Activated CD4-positive, alpha-beta T cell treated with anti-CD3 and anti-CD28 coated beads for 36 hours (primary cell): ENCODE results near the gene STRADA. TPM values are rescaled to one million over a fixed set of nuclear protein-coding genes. Genes with fewer than 3 reads are reported as not detected.
A peak's percentile ranks its signal among the peaks of the same experiment; 100 is the strongest.

Source experiments
- ATAC-seq: fragments of 200-7000 bp; cut with Tn5 transposase; one replicate; pipeline ENCODE4 v1.10.0; 2021; ENCODE audit warnings: mild to moderate bottlenecking, moderate library complexity
- CTCF ChIA-PET: fragments of 350-600 bp; sonication (Branson Sonifier 250); formaldehyde crosslinking; loops from one replicate; lab custom pipeline; 2021; ENCODE audit warnings: antibody characterized with exemption; lab: Charles Lee
- POLR2A ChIA-PET: fragments of 350-600 bp; sonication (Branson Sonifier 250); formaldehyde crosslinking; loops from one replicate; lab custom pipeline; 2021; ENCODE audit warnings: antibody characterized with exemption, inconsistent platforms; lab: Charles Lee
- DNase-seq: peaks from one replicate; pipeline ENCODE4 v3.0.0-alpha.2; 2020
- H3K27ac Mint-ChIP-seq: one replicate; pipeline ENCODE4 v1.8.0; 2021; ENCODE audit warnings: mixed read lengths
- H3K27me3 Mint-ChIP-seq: one replicate; pipeline ENCODE4 v1.8.0; 2021; ENCODE audit warnings: mixed read lengths
- H3K36me3 Mint-ChIP-seq: one replicate; pipeline ENCODE4 v1.8.0; 2021; ENCODE audit warnings: low read depth, mixed read lengths
- H3K4me1 Mint-ChIP-seq: one replicate; pipeline ENCODE4 v1.8.0; 2021; ENCODE audit warnings: mixed read lengths
- H3K4me3 Mint-ChIP-seq: one replicate; pipeline ENCODE4 v1.8.0; 2021; ENCODE audit warnings: mild to moderate bottlenecking, moderate library complexity, mixed read lengths
- H3K9me3 Mint-ChIP-seq: one replicate; pipeline ENCODE4 v1.8.0; 2021; ENCODE audit warnings: low read depth, mixed read lengths
- intact Hi-C, 2 experiments: fragments of 100-400 bp; cut with DNase I in 1 of 2; cut with micrococcal nuclease in 1 of 2; formaldehyde crosslinking; loops; one replicate each; pipeline versions ENCODE4 v1.14.2 to v1.15.1; 2022 to 2024; cut with DNase I, micrococcal nuclease
- total RNA-seq, 2 experiments: library from RNA; stranded (reverse); gene quantifications; one replicate each; pipeline ENCODE4 v1.2.3, GENCODE V29; 2021

The STRADA gene
- total RNA-seq: 10 to 100 TPM; 51.0 to 53.6 TPM

- ChIA-PET CTCF (interaction anchor here (1.2 to 1.7 kb wide), 7 partner anchors 9 to 335 kb away, joined by 3 to 6 read pairs (median 5); no protein-coding TSS in a partner anchor), POLR2A (interaction anchor here (0.8 to 1.5 kb wide), 5 partner anchors 10 to 86 kb away, joined by 5 to 16 read pairs (median 6); partner anchors contain the start of genes CCDC47 and DDX42)
- H3K36me3 Mint-ChIP-seq: peaks cover 13% of the 10 kb centered on the region
- intact Hi-C loops: loop anchor here (1.0 to 5.0 kb wide), 11 partner anchors 32 to 774 kb away; partner anchors contain the start of genes CCDC47 (in 2 of the 2), FTSJ3 (in 2 of the 2), PSMC5 (in 2 of the 2) and CEP95 (in 1 of the 2)
- peak within 1 kb of the TSS; percentile 95 for H3K27ac Mint-ChIP-seq
- peak; percentile 100 for DNase-seq
- no peaks in the 10 kb centered on the region for H3K9me3 Mint-ChIP-seq
- peak; percentile 94 for ATAC-seq
- no peaks in the 10 kb centered on the region for H3K27me3 Mint-ChIP-seq
- peak within 1 kb of the TSS; percentile 91 for H3K4me3 Mint-ChIP-seq
- peaks cover 29% of the 10 kb centered on the region for H3K4me1 Mint-ChIP-seq
These were observed at the start of gene STRADA for GRCh38 chr17:63741408-63742173. TSS of gene STRADA (minus strand) at chr17:63741799. CDS start at chr17:63728369, 13,430 bp downstream.

GRCh38 chr17:63790057-63790456, 48.5 kb upstream of the STRADA start:
- DNase-seq (no peak), ATAC-seq (no peak)
- no peak overlapping the region for H3K4me3 Mint-ChIP-seq
- H3K27ac Mint-ChIP-seq: no peak overlapping the region
- no peaks in the 10 kb centered on the region for H3K27me3 Mint-ChIP-seq
- ChIA-PET CTCF (interaction anchor here (0.7 to 1.2 kb wide), 5 partner anchors 9 to 156 kb away, joined by 3 read pairs; no protein-coding TSS in a partner anchor), POLR2A (interaction anchor here (0.6 kb wide), 1 partner anchor 13 kb away, joined by 3 read pairs; no protein-coding TSS in a partner anchor)
- intact Hi-C loops: loop anchor here in 1 of 2 experiments (2.0 kb wide), 1 partner anchor 17 kb away; no protein-coding TSS in a partner anchor
- H3K4me1 Mint-ChIP-seq: peaks cover 5% of the 10 kb centered on the region
- peaks cover 36% of the 10 kb centered on the region for H3K36me3 Mint-ChIP-seq
- no peaks in the 10 kb centered on the region for H3K9me3 Mint-ChIP-seq

- ATAC-seq: no peak
- no peaks in the 10 kb centered on the region for H3K27me3 Mint-ChIP-seq
- H3K4me3 Mint-ChIP-seq: no peak overlapping the region
- no peak for DNase-seq
- H3K27ac Mint-ChIP-seq: no peak overlapping the region
- H3K9me3 Mint-ChIP-seq: no peaks in the 10 kb centered on the region
- ChIA-PET POLR2A (no interaction called here), CTCF (interaction anchor here (1.1 to 1.6 kb wide), 3 partner anchors 11 to 61 kb away, joined by 3 read pairs; no protein-coding TSS in a partner anchor)
- intact Hi-C loops: no loop called here
- H3K36me3 Mint-ChIP-seq: peaks cover 20% of the 10 kb centered on the region
- peaks cover 22% of the 10 kb centered on the region for H3K4me1 Mint-ChIP-seq
These were observed 45.5 kb upstream of the STRADA start for GRCh38 chr17:63786971-63787711.

GRCh38 chr17:63786117-63786516, 44.5 kb upstream of the STRADA start:
- CTCF ChIA-PET: interaction anchor here (1.1 to 1.6 kb wide), 3 partner anchors 9 to 62 kb away, joined by 3 read pairs; no protein-coding TSS in a partner anchor
- Mint-ChIP-seq H3K27me3 (no peaks in the 10 kb centered on the region), H3K4me3 (no peak overlapping the region), H3K4me1 (peaks cover 26% of the 10 kb centered on the region), H3K9me3 (no peaks in the 10 kb centered on the region), H3K36me3 (peaks cover 22% of the 10 kb centered on the region), H3K27ac (no peak overlapping the region)
- intact Hi-C loops: no loop called here
- POLR2A ChIA-PET: no interaction called here
- ATAC-seq (no peak), DNase-seq (no peak)

- POLR2A ChIA-PET: no interaction called here
- H3K4me3 Mint-ChIP-seq: no peak overlapping the region
- intact Hi-C loops: no loop called here
- H3K27ac Mint-ChIP-seq: peak overlapping the region; percentile 68
- peaks cover 31% of the 10 kb centered on the region for H3K4me1 Mint-ChIP-seq
- DNase-seq (no peak), ATAC-seq (no peak)
- H3K27me3 Mint-ChIP-seq: no peaks in the 10 kb centered on the region
- peaks cover 22% of the 10 kb centered on the region for H3K36me3 Mint-ChIP-seq
- CTCF ChIA-PET: interaction anchor here (0.7 to 1.6 kb wide), 4 partner anchors 9 to 243 kb away, joined by 3 read pairs; no protein-coding TSS in a partner anchor
- no peaks in the 10 kb centered on the region for H3K9me3 Mint-ChIP-seq
These were observed 44.0 kb upstream of the STRADA start for GRCh38 chr17:63785556-63785955.

- DNase-seq: no peak
- ChIA-PET CTCF (interaction anchor here (0.9 to 2.2 kb wide), 4 partner anchors 8 to 358 kb away, joined by 3 to 5 read pairs (median 4); no protein-coding TSS in a partner anchor), POLR2A (interaction anchor here (2.5 kb wide), 1 partner anchor 10 kb away, joined by 11 read pairs; the partner anchor contains the start of genes CCDC47 and DDX42)
- no peaks in the 10 kb centered on the region for H3K9me3 Mint-ChIP-seq
- H3K4me3 Mint-ChIP-seq: no peak overlapping the region
- peak; percentile 77 for ATAC-seq
- intact Hi-C loops: no loop called here
- peaks cover 21% of the 10 kb centered on the region for H3K36me3 Mint-ChIP-seq
- H3K4me1 Mint-ChIP-seq: peaks cover 44% of the 10 kb centered on the region
- no peaks in the 10 kb centered on the region for H3K27me3 Mint-ChIP-seq
- peak overlapping the region; percentile 58 for H3K27ac Mint-ChIP-seq
These were observed 41.9 kb upstream of the STRADA start for GRCh38 chr17:63783522-63783921.

- CTCF ChIA-PET: interaction anchor here (0.6 to 1.2 kb wide), 5 partner anchors 9 to 355 kb away, joined by 3 to 4 read pairs (median 3); no protein-coding TSS in a partner anchor
- no peaks in the 10 kb centered on the region for H3K9me3 Mint-ChIP-seq
- intact Hi-C loops: no loop called here
- no peak for DNase-seq
- H3K36me3 Mint-ChIP-seq: peaks cover 26% of the 10 kb centered on the region
- H3K4me3 Mint-ChIP-seq: no peak overlapping the region
- ATAC-seq: no peak
- H3K27me3 Mint-ChIP-seq: no peaks in the 10 kb centered on the region
- POLR2A ChIA-PET: no interaction called here
- peaks cover 62% of the 10 kb centered on the region for H3K4me1 Mint-ChIP-seq
- peak overlapping the region; percentile 4 for H3K27ac Mint-ChIP-seq
These were observed 39.3 kb upstream of the STRADA start for GRCh38 chr17:63780928-63781327.

- Mint-ChIP-seq H3K4me1 (peaks cover 64% of the 10 kb centered on the region), H3K27me3 (no peaks in the 10 kb centered on the region), H3K36me3 (peaks cover 24% of the 10 kb centered on the region), H3K9me3 (no peaks in the 10 kb centered on the region), H3K4me3 (no peak overlapping the region), H3K27ac (peak overlapping the region; percentile 4)
- intact Hi-C loops: no loop called here
- no peak for ATAC-seq
- ChIA-PET CTCF (interaction anchor here (0.7 to 1.2 kb wide), 4 partner anchors 9 to 355 kb away, joined by 3 to 4 read pairs (median 3); no protein-coding TSS in a partner anchor), POLR2A (interaction anchor here (0.6 kb wide), 1 partner anchor 45 kb away, joined by 6 read pairs; no protein-coding TSS in a partner anchor)
- no peak for DNase-seq
These were observed 38.9 kb upstream of the STRADA start for GRCh38 chr17:63780507-63780906.

GRCh38 chr17:63775420-63775819, 33.8 kb upstream of the STRADA start:
- Mint-ChIP-seq H3K4me3 (peak overlapping the region; percentile 98), H3K4me1 (peaks cover 59% of the 10 kb centered on the region), H3K27me3 (no peaks in the 10 kb centered on the region), H3K27ac (peak overlapping the region; percentile 97), H3K36me3 (peaks cover 41% of the 10 kb centered on the region), H3K9me3 (no peaks in the 10 kb centered on the region)
- CTCF ChIA-PET: interaction anchor here (0.7 to 2.5 kb wide), 16 partner anchors 8 to 350 kb away, joined by 3 to 8 read pairs (median 3); no protein-coding TSS in a partner anchor
- intact Hi-C loops: loop anchor here (10.0 kb wide), 2 partner anchors 151 to 489 kb away; partner anchors contain the start of genes MAP3K3 (in 1 of the 2) and TEX2 (in 1 of the 2)
- DNase-seq (no peak), ATAC-seq (no peak)
- POLR2A ChIA-PET: interaction anchor here (0.8 to 3.0 kb wide), 5 partner anchors 33 to 154 kb away, joined by 3 to 16 read pairs (median 4); partner anchors contain the start of genes MAP3K3 and STRADA

GRCh38 chr17:63774969-63775265, 33.3 kb upstream of the STRADA start:
- H3K27ac Mint-ChIP-seq: peak overlapping the region; percentile 97
- no peaks in the 10 kb centered on the region for H3K27me3 Mint-ChIP-seq
- H3K4me3 Mint-ChIP-seq: peak overlapping the region; percentile 98
- no peak for ATAC-seq
- DNase-seq: no peak
- ChIA-PET POLR2A (interaction anchor here (0.6 to 3.0 kb wide), 6 partner anchors 33 to 153 kb away, joined by 3 to 16 read pairs (median 7); partner anchors contain the start of genes MAP3K3 and STRADA), CTCF (interaction anchor here (0.7 to 2.5 kb wide), 11 partner anchors 9 to 349 kb away, joined by 3 to 8 read pairs (median 4); no protein-coding TSS in a partner anchor)
- peaks cover 44% of the 10 kb centered on the region for H3K36me3 Mint-ChIP-seq
- intact Hi-C loops: loop anchor here (5.0 to 10.0 kb wide), 4 partner anchors 150 to 490 kb away; partner anchors contain the start of genes CYB561 (in 1 of the 2), MAP3K3 (in 1 of the 2) and TEX2 (in 1 of the 2)
- no peaks in the 10 kb centered on the region for H3K9me3 Mint-ChIP-seq
- H3K4me1 Mint-ChIP-seq: peaks cover 59% of the 10 kb centered on the region
